Smooth muscle cell (in vitro differentiated cells): Measurements from ENCODE around the gene PITHD1. TPM values are rescaled to one million over a fixed set of nuclear protein-coding genes. Genes with fewer than 3 reads are reported as not detected.

Source experiments
- DNase-seq: peaks from one replicate; lab custom pipeline; 2025; ENCODE audit not compliant: unreplicated experiment; lab: John Stamatoyannopoulos, UW
- H2AFZ ChIP-seq: fragments of 200-600 bp; sonication (generic); 2 replicates; pipeline ENCODE4 v1.6.0; 2016; ENCODE audit warnings: antibody characterized with exemption, low read depth, mild to moderate bottlenecking
- H3F3A ChIP-seq: fragments of 200-600 bp; sonication (generic); 2 replicates; pipeline ENCODE4 v1.6.0; 2017; ENCODE audit warnings: antibody characterized with exemption, low read depth
- H3K27ac ChIP-seq: fragments of 200-600 bp; sonication (generic); 2 replicates; pipeline ENCODE4 v1.5.1; 2016; ENCODE audit warnings: low read depth, mild to moderate bottlenecking
- H3K27me3 ChIP-seq: fragments of 200-600 bp; sonication (generic); 2 replicates; pipeline ENCODE4 v1.6.1; 2016; ENCODE audit warnings: low read depth, mild to moderate bottlenecking
- H3K36me3 ChIP-seq: fragments of 200-600 bp; sonication (generic); 2 replicates; pipeline ENCODE4 v1.5.1; 2016; ENCODE audit warnings: low read depth
- H3K4me1 ChIP-seq: fragments of 200-600 bp; sonication (generic); 2 replicates; pipeline ENCODE4 v1.5.1; 2016; ENCODE audit warnings: low read depth
- H3K4me2 ChIP-seq: fragments of 200-600 bp; sonication (generic); 2 replicates; pipeline ENCODE4 v1.6.0; 2016; ENCODE audit warnings: mild to moderate bottlenecking
- H3K4me3 ChIP-seq: fragments of 200-600 bp; sonication (generic); 2 replicates; pipeline ENCODE4 v1.5.1; 2016; ENCODE audit warnings: mild to moderate bottlenecking
- H3K79me2 ChIP-seq: fragments of 200-600 bp; sonication (generic); 2 replicates; pipeline ENCODE4 v1.6.0; 2016; ENCODE audit warnings: low read depth, mild to moderate bottlenecking
- H3K9ac ChIP-seq: fragments of 200-600 bp; sonication (generic); 2 replicates; pipeline ENCODE4 v1.6.0; 2016; ENCODE audit warnings: low read depth
- H3K9me3 ChIP-seq: fragments of 200-600 bp; sonication (generic); replicated peaks from 2 replicates; pipeline ENCODE4 v1.5.1; 2016; ENCODE audit warnings: low read depth
- H4K20me1 ChIP-seq: fragments of 200-600 bp; sonication (generic); 2 replicates; pipeline ENCODE4 v1.6.0; 2016; ENCODE audit warnings: low read depth
- CTCF ChIP-seq: fragments of 200-600 bp; sonication (generic); IDR thresholded peaks from 2 replicates; pipeline ENCODE4 v1.5.1; 2017; ENCODE audit warnings: borderline replicate concordance, mild to moderate bottlenecking, antibody characterized with exemption; ENCODE audit not compliant: insufficient read depth, poor library complexity, severe bottlenecking
- WGBS: methylation state at CpG from one replicate; pipeline ENCODE4 v1.1.7; 2016; ENCODE audit warnings: low lambda C conversion rate; 5-methylcytosine and 5-hydroxymethylcytosine counted together
- polyA plus RNA-seq: library from polyadenylated mRNA; unstranded; fragments of >200 nt; fragmentation: Nextera tagmentation; extraction: Ambion mirVana; gene quantifications from 2 replicates; pipeline ENCODE4 v1.2.1, GENCODE V29; 2016
- total RNA-seq: library from RNA; depleted of rRNA; stranded (reverse); fragments of >200 nt; gene quantifications from 2 replicates; pipeline ENCODE4 v1.2.3, GENCODE V29; 2014

Gene PITHD1
- total and polyA plus RNA-seq, 2 experiments from 2014 or later = 32.0 to 49.6 TPM

GRCh38 chr1:23751050-23751814 lies 27.0 kb upstream of the PITHD1 start:
- Histone ChIP-seq H3K79me2 (peaks cover 55% of the 10 kb centered on the region), H3K4me3 (no peak overlapping the region), H3K9me3 (no peaks in the 10 kb centered on the region), H2AFZ (no peak overlapping the region), H3K27ac (no peak overlapping the region), H3K27me3 (no peaks in the 10 kb centered on the region), H3F3A (peaks cover 1% of the 10 kb centered on the region), H3K9ac (no peak overlapping the region), H4K20me1 (peaks cover 86% of the 10 kb centered on the region), H3K36me3 (peaks cover 43% of the 10 kb centered on the region), H3K4me1 (no peaks in the 10 kb centered on the region), H3K4me2 (no peak overlapping the region)
- peak; percentile 56 for TF ChIP-seq CTCF
- 83% methylated on average over 11 of the region's 11 CpGs for WGBS
- DNase-seq = no peak

GRCh38 chr1:23751815-23752200 lies 26.4 kb upstream of the PITHD1 start:
- TF ChIP-seq CTCF = no peak
- no peak for DNase-seq
- no peaks in the 10 kb centered on the region for H3K4me1 ChIP-seq
- no peak overlapping the region for H3K27ac ChIP-seq
- H3K4me3 ChIP-seq = no peak overlapping the region
- no peaks in the 10 kb centered on the region for H3K9me3 ChIP-seq
- WGBS = 97% methylated on average over 4 of the region's 4 CpGs
- no peak overlapping the region for H2AFZ ChIP-seq
- H3K27me3 ChIP-seq = no peaks in the 10 kb centered on the region
- H3K4me2 ChIP-seq = no peak overlapping the region
- H3K79me2 ChIP-seq = peaks cover 50% of the 10 kb centered on the region
- peaks cover 86% of the 10 kb centered on the region for H4K20me1 ChIP-seq
- peaks cover 49% of the 10 kb centered on the region for H3K36me3 ChIP-seq
- peaks cover 5% of the 10 kb centered on the region for H3F3A ChIP-seq
- no peak overlapping the region for H3K9ac ChIP-seq

- H3K4me1 ChIP-seq = no peaks in the 10 kb centered on the region
- no peaks in the 10 kb centered on the region for H3K27me3 ChIP-seq
- WGBS = 100% methylated on average over 1 of the region's 1 CpG
- peaks cover 5% of the 10 kb centered on the region for H3F3A ChIP-seq
- TF ChIP-seq CTCF = no peak
- peaks cover 39% of the 10 kb centered on the region for H3K79me2 ChIP-seq
- H3K9me3 ChIP-seq = no peaks in the 10 kb centered on the region
- no peak overlapping the region for H3K27ac ChIP-seq
- H4K20me1 ChIP-seq = peaks cover 85% of the 10 kb centered on the region
- peaks cover 53% of the 10 kb centered on the region for H3K36me3 ChIP-seq
- H3K4me2 ChIP-seq = no peak overlapping the region
- H2AFZ ChIP-seq = no peak overlapping the region
- no peak overlapping the region for H3K9ac ChIP-seq
- no peak overlapping the region for H3K4me3 ChIP-seq
- no peak for DNase-seq
Observed at GRCh38 chr1:23752909-23753308, 25.3 kb upstream of the PITHD1 start.

- Histone ChIP-seq H3K27ac (no peak overlapping the region), H3K9me3 (no peaks in the 10 kb centered on the region), H3K4me3 (no peak overlapping the region), H3K79me2 (peaks cover 8% of the 10 kb centered on the region), H3K4me2 (no peak overlapping the region), H4K20me1 (peaks cover 86% of the 10 kb centered on the region), H3K9ac (no peak overlapping the region), H3K36me3 (peaks cover 43% of the 10 kb centered on the region), H3K4me1 (no peaks in the 10 kb centered on the region), H3F3A (peaks cover 20% of the 10 kb centered on the region), H3K27me3 (no peaks in the 10 kb centered on the region), H2AFZ (no peak overlapping the region)
- no peak for DNase-seq
- no peak for TF ChIP-seq CTCF
- 91% methylated on average over 3 of the region's 3 CpGs for WGBS
Observed at GRCh38 chr1:23756676-23757075, 21.5 kb upstream of the PITHD1 start.
